Stimulated activated naive CD8-positive, alpha-beta T cell treated with anti-CD3 and anti-CD28 coated beads, Interleukin-15, Interleukin-2, amounts not matched to agents 100 ng/mL and 50 ng/mL, for 24 hours (primary cell): ENCODE measurements around the gene KLHDC8A.
"Not testable (repeated sequence)": the region's sequence is repeated elsewhere in the genome, so short reads cannot be mapped to it uniquely, and the experiment has no call there.

Experiments used
- H3K27ac Mint-ChIP-seq: one replicate; pipeline ENCODE4 v1.8.0; 2021; ENCODE audit warnings: mild to moderate bottlenecking, mixed read lengths
- H3K27me3 Mint-ChIP-seq: one replicate; pipeline ENCODE4 v1.8.0; 2021; ENCODE audit warnings: mixed read lengths
- H3K36me3 Mint-ChIP-seq: one replicate; pipeline ENCODE4 v1.8.0; 2021; ENCODE audit warnings: low read depth, mixed read lengths
- H3K4me1 Mint-ChIP-seq: one replicate; pipeline ENCODE4 v1.8.0; 2021; ENCODE audit warnings: low read depth, mixed read lengths
- H3K4me3 Mint-ChIP-seq: one replicate; pipeline ENCODE4 v1.8.0; 2021; ENCODE audit warnings: mild to moderate bottlenecking, mixed read lengths
- H3K9me3 Mint-ChIP-seq: one replicate; pipeline ENCODE4 v1.8.0; 2021; ENCODE audit warnings: mixed read lengths

The KLHDC8A gene

DNA sequence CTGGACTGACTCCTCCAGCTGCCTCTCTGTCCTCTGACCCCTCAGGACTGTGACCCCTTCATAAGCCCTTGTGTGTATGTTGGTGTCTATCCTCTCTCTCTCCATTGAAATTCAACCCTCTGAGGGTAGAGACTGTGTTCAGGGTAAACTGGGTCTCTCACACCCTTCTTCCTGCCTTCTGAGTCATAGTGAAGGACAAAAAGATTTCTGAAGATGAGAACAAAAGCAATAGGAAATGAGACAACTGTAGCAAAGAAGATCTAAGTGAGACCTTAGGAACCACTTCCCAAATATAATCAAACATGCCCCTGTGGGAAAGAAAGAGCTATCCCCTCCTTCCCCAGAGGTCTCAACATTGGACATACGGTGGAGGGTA lies 52.0 kb downstream of the KLHDC8A start:
- Mint-ChIP-seq H3K4me3 (no peak overlapping the region), H3K27ac (peak overlapping the region; percentile 7), H3K9me3 (no peaks in the 10 kb centered on the region), H3K36me3 (peaks cover 12% of the 10 kb centered on the region), H3K4me1 (peaks cover 28% of the 10 kb centered on the region), H3K27me3 (no peaks in the 10 kb centered on the region)

GRCh38 chr1:205304046-205304694 lies 52.6 kb downstream of the KLHDC8A start:
- peaks cover 12% of the 10 kb centered on the region for H3K36me3 Mint-ChIP-seq
- no peak overlapping the region for H3K27ac Mint-ChIP-seq
- no peaks in the 10 kb centered on the region for H3K9me3 Mint-ChIP-seq
- H3K4me3 Mint-ChIP-seq: no peak overlapping the region
- H3K4me1 Mint-ChIP-seq: peaks cover 24% of the 10 kb centered on the region
- H3K27me3 Mint-ChIP-seq: no peaks in the 10 kb centered on the region

- Mint-ChIP-seq H3K36me3 (peaks cover 12% of the 10 kb centered on the region), H3K27me3 (no peaks in the 10 kb centered on the region), H3K4me3 (no peak overlapping the region), H3K9me3 (no peaks in the 10 kb centered on the region), H3K4me1 (peaks cover 24% of the 10 kb centered on the region), H3K27ac (no peak overlapping the region)
Measured at GRCh38 chr1:205303247-205303888, 53.4 kb downstream of the KLHDC8A start.

GRCh38 chr1:205301842-205302588 lies 54.7 kb downstream of the KLHDC8A start:
- Mint-ChIP-seq H3K9me3 (no peaks in the 10 kb centered on the region), H3K4me3 (no peak overlapping the region), H3K4me1 (peaks cover 34% of the 10 kb centered on the region), H3K27me3 (no peaks in the 10 kb centered on the region), H3K36me3 (peaks cover 12% of the 10 kb centered on the region), H3K27ac (peak overlapping the region; percentile 52)

- H3K36me3 Mint-ChIP-seq: peaks cover 12% of the 10 kb centered on the region
- no peak overlapping the region for H3K27ac Mint-ChIP-seq
- H3K4me1 Mint-ChIP-seq: peaks cover 41% of the 10 kb centered on the region
- no peaks in the 10 kb centered on the region for H3K27me3 Mint-ChIP-seq
- no peak overlapping the region for H3K4me3 Mint-ChIP-seq
- H3K9me3 Mint-ChIP-seq: no peaks in the 10 kb centered on the region
Measured at GRCh38 chr1:205301205-205301821, 55.4 kb downstream of the KLHDC8A start.

- H3K4me3 Mint-ChIP-seq: no peak overlapping the region
- H3K27ac Mint-ChIP-seq: no peak overlapping the region
- H3K36me3 Mint-ChIP-seq: peaks cover 12% of the 10 kb centered on the region
- no peaks in the 10 kb centered on the region for H3K9me3 Mint-ChIP-seq
- H3K4me1 Mint-ChIP-seq: peaks cover 51% of the 10 kb centered on the region
- no peaks in the 10 kb centered on the region for H3K27me3 Mint-ChIP-seq
Measured at GRCh38 chr1:205300149-205300548, 56.6 kb downstream of the KLHDC8A start.

DNA sequence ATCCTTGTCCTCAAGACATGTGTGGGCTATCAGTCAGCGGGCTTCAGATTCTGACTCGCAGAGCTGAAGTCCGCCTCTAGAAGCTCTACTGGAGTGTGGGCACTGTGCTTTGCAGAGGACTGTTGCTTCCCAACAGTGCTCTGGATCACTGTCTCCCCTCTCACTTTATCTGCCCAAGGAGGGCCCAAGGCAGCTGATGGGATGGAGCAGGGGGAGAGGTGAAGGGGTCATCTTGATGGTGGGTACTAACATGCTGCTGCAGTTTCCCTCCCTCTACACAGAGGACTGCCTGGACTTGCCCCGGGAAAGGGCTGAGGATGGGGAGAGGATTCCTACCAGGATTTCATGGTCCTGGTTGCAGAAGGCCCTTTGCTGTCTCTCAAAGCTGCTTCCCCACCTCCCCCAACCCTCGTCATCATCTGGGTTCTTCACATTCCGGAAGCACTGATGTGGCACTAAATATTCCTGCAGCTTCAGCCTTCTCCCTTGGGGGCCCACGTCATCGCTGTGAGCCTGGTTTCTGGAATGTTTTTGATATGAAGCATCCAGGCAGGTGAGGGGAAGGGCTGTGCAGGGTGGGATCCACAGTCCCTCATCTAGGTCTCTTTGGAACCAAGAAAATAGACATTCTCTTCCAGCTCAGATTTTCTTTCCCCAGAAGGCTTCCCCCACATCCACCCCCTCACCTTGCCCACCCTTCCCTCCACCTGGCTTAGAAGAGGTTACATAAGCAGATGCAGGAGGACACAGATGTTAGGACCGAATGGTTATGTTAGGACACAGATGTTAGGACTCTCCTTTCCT lies 58.3 kb downstream of the KLHDC8A start:
- Mint-ChIP-seq H3K4me3 (no peak overlapping the region), H3K27me3 (no peaks in the 10 kb centered on the region), H3K36me3 (peaks cover 7% of the 10 kb centered on the region), H3K4me1 (peaks cover 60% of the 10 kb centered on the region), H3K9me3 (no peaks in the 10 kb centered on the region), H3K27ac (no peak overlapping the region)

DNA sequence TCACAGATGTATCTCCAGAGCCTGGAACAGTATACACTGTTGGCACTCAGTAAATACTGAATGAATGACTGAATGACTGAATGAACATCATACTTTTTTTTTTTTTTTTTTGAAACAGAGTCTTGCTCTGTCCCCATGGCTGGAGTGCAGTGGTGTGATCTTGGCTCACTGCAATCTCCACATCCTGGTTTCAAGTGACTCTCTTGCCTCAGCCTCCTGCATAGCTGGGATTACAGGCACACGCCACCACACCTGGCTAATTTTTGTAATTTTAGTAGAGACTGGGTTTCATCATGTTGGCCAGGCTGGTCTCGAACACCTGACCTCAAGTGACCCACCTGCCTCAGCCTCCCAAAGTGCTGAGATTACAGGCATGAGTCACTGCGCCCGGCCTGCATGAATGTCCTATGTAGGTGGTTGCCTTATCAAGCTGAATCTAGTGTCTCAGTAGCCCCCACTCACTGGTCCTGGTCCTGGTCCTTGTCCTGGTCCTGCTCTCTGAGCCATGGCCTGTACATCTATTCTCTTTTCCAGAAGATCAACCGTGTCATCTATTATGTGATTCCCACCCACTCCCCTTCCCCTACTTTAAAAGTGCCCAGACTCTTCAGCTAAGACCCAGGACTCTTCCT lies 59.1 kb downstream of the KLHDC8A start:
- H3K9me3 Mint-ChIP-seq, H3K36me3 Mint-ChIP-seq, H3K27me3 Mint-ChIP-seq, H3K27ac Mint-ChIP-seq, H3K4me3 Mint-ChIP-seq: not testable (repeated sequence)
- peaks cover 62% of the 10 kb centered on the region for H3K4me1 Mint-ChIP-seq

- Mint-ChIP-seq H3K36me3 (no peaks in the 10 kb centered on the region), H3K4me3 (no peak overlapping the region), H3K27me3 (no peaks in the 10 kb centered on the region), H3K27ac (no peak overlapping the region), H3K9me3 (no peaks in the 10 kb centered on the region), H3K4me1 (peaks cover 66% of the 10 kb centered on the region)
Measured at GRCh38 chr1:205296154-205296553, 60.6 kb downstream of the KLHDC8A start.

DNA sequence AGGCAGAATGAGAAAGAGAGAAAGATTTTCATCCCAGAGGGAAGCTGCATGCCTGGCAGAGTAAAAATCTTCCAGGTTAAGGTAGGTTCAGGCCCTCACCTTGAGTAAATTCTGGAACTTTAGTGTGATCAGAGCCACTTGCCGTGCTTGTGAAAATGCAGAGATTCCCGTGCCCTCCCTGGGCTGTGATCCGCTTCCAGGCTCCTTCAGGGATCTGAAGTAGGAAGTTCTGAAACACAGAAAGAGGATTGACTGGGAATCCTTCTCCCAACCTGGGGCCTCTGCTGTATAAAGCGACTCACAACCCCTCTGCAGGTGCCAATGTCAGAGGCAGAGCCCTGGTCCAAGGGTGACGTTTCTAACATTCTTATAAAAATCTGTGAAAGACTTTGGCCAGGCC lies 61.8 kb downstream of the KLHDC8A start:
- H3K27me3 Mint-ChIP-seq: no peaks in the 10 kb centered on the region
- peaks cover 64% of the 10 kb centered on the region for H3K4me1 Mint-ChIP-seq
- H3K36me3 Mint-ChIP-seq: no peaks in the 10 kb centered on the region
- no peak overlapping the region for H3K4me3 Mint-ChIP-seq
- no peak overlapping the region for H3K27ac Mint-ChIP-seq
- H3K9me3 Mint-ChIP-seq: no peaks in the 10 kb centered on the region

DNA sequence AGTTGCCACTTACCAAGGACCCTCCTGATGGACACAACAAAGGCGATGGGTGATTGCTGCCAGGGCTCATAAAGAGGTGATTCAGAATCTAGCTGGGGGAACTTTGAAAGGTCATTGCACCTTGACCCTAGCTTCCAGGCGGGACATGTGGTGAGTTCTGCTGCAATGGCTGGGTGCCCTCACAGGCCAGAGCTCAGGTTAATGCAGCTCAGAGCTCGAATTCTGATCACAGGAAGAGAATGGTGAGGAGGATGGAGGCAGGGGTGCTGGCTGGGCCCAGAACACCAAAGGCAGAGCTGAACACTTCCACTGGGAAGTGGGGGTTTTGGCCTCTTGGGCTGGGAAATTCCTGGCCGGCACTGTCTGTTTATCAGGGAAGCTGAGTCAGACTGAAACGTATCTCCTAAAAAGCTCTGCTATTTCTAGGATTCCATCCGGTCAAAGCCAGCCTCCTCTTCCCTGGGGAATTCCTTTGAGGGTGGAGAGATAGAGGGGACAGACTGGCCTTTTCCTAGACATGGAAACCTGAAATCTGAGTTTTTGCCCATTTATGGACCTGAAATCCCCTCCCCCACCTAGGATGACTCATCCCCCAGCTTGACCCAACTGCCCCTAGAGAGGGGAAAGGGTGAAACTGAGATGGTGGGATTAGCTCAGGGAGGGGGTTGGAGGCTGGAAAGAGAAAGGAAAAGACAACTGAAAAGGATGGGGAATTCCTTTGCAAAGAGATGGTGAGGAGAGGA lies 62.4 kb downstream of the KLHDC8A start:
- Mint-ChIP-seq H3K27me3 (no peaks in the 10 kb centered on the region), H3K9me3 (no peaks in the 10 kb centered on the region), H3K4me1 (peaks cover 68% of the 10 kb centered on the region), H3K27ac (no peak overlapping the region), H3K36me3 (no peaks in the 10 kb centered on the region), H3K4me3 (no peak overlapping the region)

- H3K36me3 Mint-ChIP-seq: no peaks in the 10 kb centered on the region
- no peaks in the 10 kb centered on the region for H3K9me3 Mint-ChIP-seq
- no peaks in the 10 kb centered on the region for H3K27me3 Mint-ChIP-seq
- no peak overlapping the region for H3K27ac Mint-ChIP-seq
- no peak overlapping the region for H3K4me3 Mint-ChIP-seq
- peaks cover 76% of the 10 kb centered on the region for H3K4me1 Mint-ChIP-seq
Measured at GRCh38 chr1:205293350-205294074, 63.2 kb downstream of the KLHDC8A start.

GRCh38 chr1:205291596-205291995 lies 65.1 kb downstream of the KLHDC8A start:
- Mint-ChIP-seq H3K9me3 (no peaks in the 10 kb centered on the region), H3K4me3 (no peak overlapping the region), H3K27ac (no peak overlapping the region), H3K27me3 (no peaks in the 10 kb centered on the region), H3K4me1 (peaks cover 81% of the 10 kb centered on the region), H3K36me3 (peaks cover 3% of the 10 kb centered on the region)
